ENCODE measurements around the gene NTHL1.

The NTHL1 gene

GRCh38 chr16:1991948-1992703 is 55.5 kb downstream of the NTHL1 start:
- peaks cover 40% of the 10 kb centered on the region for H3F3A ChIP-seq (ENCODE audit: control insufficient read depth, insufficient read depth)
- H3K4me3 ChIP-seq (ENCODE audit: low read length) = peak overlapping the region; percentile 93
- H3K9me2 ChIP-seq (replicated peaks; ENCODE audit: control insufficient read depth, low read length) = no peaks in the 10 kb centered on the region
- H3K27me3 ChIP-seq (ENCODE audit: control insufficient read depth, low read length) = peaks cover 19% of the 10 kb centered on the region
- H3K36me3 ChIP-seq (ENCODE audit: control insufficient read depth, low read length) = peaks cover 21% of the 10 kb centered on the region
- TF ChIP-seq EZH2phosphoT487 (IDR thresholded peaks at IDR 0.05; ENCODE audit: borderline replicate concordance, low read length) (no peak), CTCF (IDR thresholded peaks at IDR 0.05; ENCODE audit: low read depth, low read length, poor library complexity, severe bottlenecking) (no peak)
- no peaks in the 10 kb centered on the region for H3K79me2 ChIP-seq (ENCODE audit: control insufficient read depth, low read length)
- H3K9me3 ChIP-seq (ENCODE audit: control insufficient read depth, insufficient read depth, low read length) = peaks cover 5% of the 10 kb centered on the region; the same call in 1 of the 2 replicates
- peak overlapping the region; percentile 77 for H3K27ac ChIP-seq (ENCODE audit: low read depth, low read length)
- H3K4me1 ChIP-seq (ENCODE audit: control insufficient read depth, low read length) = peaks cover 44% of the 10 kb centered on the region
- peak overlapping the region; percentile 100 for H3K4me2 ChIP-seq (ENCODE audit: low read length)
- H4K20me1 ChIP-seq (ENCODE audit: control insufficient read depth, insufficient read depth, low read depth, low read length) = no peaks in the 10 kb centered on the region

GRCh38 chr16:1991588-1991947 is 56.1 kb downstream of the NTHL1 start:
- Histone ChIP-seq H4K20me1 (ENCODE audit: control insufficient read depth, insufficient read depth, low read depth, low read length) (no peaks in the 10 kb centered on the region), H3K4me1 (ENCODE audit: control insufficient read depth, low read length) (peaks cover 44% of the 10 kb centered on the region), H3K27me3 (ENCODE audit: control insufficient read depth, low read length) (peaks cover 19% of the 10 kb centered on the region), H3K27ac (ENCODE audit: low read depth, low read length) (peak overlapping the region; percentile 77), H3F3A (ENCODE audit: control insufficient read depth, insufficient read depth) (peaks cover 40% of the 10 kb centered on the region), H3K9me2 (replicated peaks; ENCODE audit: control insufficient read depth, low read length) (no peaks in the 10 kb centered on the region), H3K4me2 (ENCODE audit: low read length) (peak overlapping the region; percentile 100), H3K9me3 (ENCODE audit: control insufficient read depth, insufficient read depth, low read length) (peaks cover 5% of the 10 kb centered on the region; the same call in 1 of the 2 replicates), H3K36me3 (ENCODE audit: control insufficient read depth, low read length) (peaks cover 21% of the 10 kb centered on the region), H3K79me2 (ENCODE audit: control insufficient read depth, low read length) (no peaks in the 10 kb centered on the region), H3K4me3 (ENCODE audit: low read length) (peak overlapping the region; percentile 93)
- TF ChIP-seq EZH2phosphoT487 (IDR thresholded peaks at IDR 0.05; ENCODE audit: borderline replicate concordance, low read length) = no peak
- no peak for TF ChIP-seq CTCF (IDR thresholded peaks at IDR 0.05; ENCODE audit: low read depth, low read length, poor library complexity, severe bottlenecking)

- no peaks in the 10 kb centered on the region for H4K20me1 ChIP-seq (ENCODE audit: control insufficient read depth, insufficient read depth, low read depth, low read length)
- H3K4me3 ChIP-seq (ENCODE audit: low read length) = peak overlapping the region; percentile 93
- H3K9me3 ChIP-seq (ENCODE audit: control insufficient read depth, insufficient read depth, low read length) = peaks cover 5% of the 10 kb centered on the region; the same call in 1 of the 2 replicates
- peaks cover 24% of the 10 kb centered on the region for H3K36me3 ChIP-seq (ENCODE audit: control insufficient read depth, low read length)
- peaks cover 38% of the 10 kb centered on the region for H3F3A ChIP-seq (ENCODE audit: control insufficient read depth, insufficient read depth)
- peak overlapping the region; percentile 77 for H3K27ac ChIP-seq (ENCODE audit: low read depth, low read length)
- H3K4me1 ChIP-seq (ENCODE audit: control insufficient read depth, low read length) = peaks cover 44% of the 10 kb centered on the region
- H3K9me2 ChIP-seq (replicated peaks; ENCODE audit: control insufficient read depth, low read length) = no peaks in the 10 kb centered on the region
- peaks cover 19% of the 10 kb centered on the region for H3K27me3 ChIP-seq (ENCODE audit: control insufficient read depth, low read length)
- H3K4me2 ChIP-seq (ENCODE audit: low read length) = peak overlapping the region; percentile 100
- no peaks in the 10 kb centered on the region for H3K79me2 ChIP-seq (ENCODE audit: control insufficient read depth, low read length)
- TF ChIP-seq EZH2phosphoT487 (IDR thresholded peaks at IDR 0.05; ENCODE audit: borderline replicate concordance, low read length) (no peak), CTCF (IDR thresholded peaks at IDR 0.05; ENCODE audit: low read depth, low read length, poor library complexity, severe bottlenecking) (no peak)
Observed at GRCh38 chr16:1991135-1991551, 56.5 kb downstream of the NTHL1 start.

All from DOHH2 (cell line).